ENCODE data around the gene ISCA2.

- no peak for TF ChIP-seq ZNF384 (IDR thresholded peaks at IDR 0.05; ENCODE audit: low read depth, low read length)
- TF ChIP-seq POLR2A (conservative IDR thresholded peaks at IDR 0.05), result no peak
- no peak for TF ChIP-seq CTCF (IDR thresholded peaks at IDR 0.05 in 2 of 3, conservative IDR thresholded peaks at IDR 0.05 in 1 of 3; ENCODE audit: insufficient read depth in 2 of 3, low read depth in 1 of 3, low read length in 3 of 3)
- TF ChIP-seq EZH2 (IDR thresholded peaks at IDR 0.05; ENCODE audit: borderline replicate concordance, low read depth, low read length), result no peak
- TF ChIP-seq PKNOX1 (IDR thresholded peaks at IDR 0.05), result no peak
Measured at GRCh38 chr14:74504874-74505720, 11.5 kb downstream of the ISCA2 start.

All from K562 (cell line).